HCT116 (cell line): ENCODE data around the gene HERC2. TPM values are rescaled to one million over a fixed set of nuclear protein-coding genes. Genes with fewer than 3 reads are reported as not detected.

Experiments used
- ATAC-seq: fragments of 200-7000 bp; cut with Tn5 transposase; 2 replicates; pipeline ENCODE4 v1.9.1; 2020; ENCODE audit warnings: mild to moderate bottlenecking, moderate library complexity
- BruUV-seq: library from RNA; stranded (reverse); fragments of 400-500 nt; replicated peaks from 2 replicates; lab custom pipeline; 2021; lab: Mats Ljungman, UMichigan
- CTCF ChIA-PET: fragments of 300-600 bp; sonication (Branson Sonifier 250); formaldehyde crosslinking; loops from one replicate; lab custom pipeline; 2021; ENCODE audit warnings: antibody characterized with exemption; lab: Charles Lee
- POLR2A ChIA-PET: fragments of 300-600, 350-600 bp; sonication (Branson Sonifier 250); formaldehyde crosslinking; loops from one replicate; lab custom pipeline; 2021; ENCODE audit warnings: antibody characterized with exemption; lab: Charles Lee
- RAD21 ChIA-PET, 2 experiments: fragments of 300-600 bp; sonication (Branson Sonifier 250); formaldehyde crosslinking; loops; one replicate each; lab custom pipeline; 2023; ENCODE audit warnings: low total read pairs in 2 of 2; ENCODE audit not compliant: uncharacterized antibody in 2 of 2, unreplicated experiment in 2 of 2, low non-redundant PET in 1 of 2; lab: Charles Lee
- DNase-seq: peaks from one replicate; pipeline ENCODE4 v3.0.0-alpha.2; 2010; ENCODE audit warnings: low read depth, low spot score
- H2AFZ ChIP-seq: fragments of 200-600 bp; shearing (Covaris generic), sonication (generic); 2 replicates; pipeline ENCODE4 v1.6.1; 2017; ENCODE audit warnings: low read depth, mixed run types, mixed read lengths, antibody characterized with exemption, low read length; ENCODE audit not compliant: poor library complexity, severe bottlenecking
- H3K27ac ChIP-seq: 2 replicates; pipeline ENCODE4 v1.5.1; 2012; ENCODE audit warnings: low read depth, low read length
- H3K27me3 ChIP-seq: fragments of 200-600 bp; sonication (generic); 2 replicates; pipeline ENCODE4 v1.6.1; 2016; ENCODE audit warnings: mixed run types, low read length, mixed read lengths; ENCODE audit not compliant: insufficient read depth
- H3K36me3 ChIP-seq, 2 experiments: fragments of 200-500 bp in 1 of 2; fragments of 200-600 bp in 1 of 2; sonication (Bioruptor generic) in 1 of 2; sonication (generic) in 1 of 2; 2 replicates each; pipeline versions ENCODE4 v1.5.1 to v1.6.1; 2014 to 2016; ENCODE audit warnings: low read length in 2 of 2, inconsistent platforms in 1 of 2, mixed read lengths in 1 of 2, mixed run types in 1 of 2; ENCODE audit not compliant: insufficient read depth in 2 of 2, control insufficient read depth in 1 of 2
- H3K4me1 ChIP-seq, 2 experiments: fragments of 200-600 bp in 1 of 2; sonication (generic) in 1 of 2; 2 replicates each; pipeline versions ENCODE4 v1.5.1 to v1.6.1; 2012 to 2017; ENCODE audit warnings: low read length in 2 of 2, inconsistent platforms in 1 of 2, mild to moderate bottlenecking in 1 of 2, mixed read lengths in 1 of 2, mixed run types in 1 of 2, moderate library complexity in 1 of 2; ENCODE audit not compliant: insufficient read depth in 2 of 2, control insufficient read depth in 1 of 2
- H3K4me2 ChIP-seq: fragments of 200-600 bp; sonication (generic); 2 replicates; pipeline ENCODE4 v1.6.1; 2017; ENCODE audit warnings: mixed run types, low read length, mixed read lengths
- H3K4me3 ChIP-seq, 2 experiments: fragments of 200-600 bp in 1 of 2; sonication (generic) in 1 of 2; replicated peaks in 1 of 2; 2 replicates each; pipeline ENCODE4 v1.5.1; 2011 to 2016; ENCODE audit warnings: low read length in 2 of 2, control low read depth in 1 of 2, low read depth in 1 of 2, mild to moderate bottlenecking in 1 of 2, mixed read lengths in 1 of 2, mixed run types in 1 of 2
- H3K79me2 ChIP-seq: fragments of 200-600 bp; sonication (generic); 2 replicates; pipeline ENCODE4 v1.6.1; 2017; ENCODE audit warnings: mild to moderate bottlenecking, mixed run types, low read length, moderate library complexity, mixed read lengths; ENCODE audit not compliant: insufficient read depth
- H3K9ac ChIP-seq: fragments of 200-600 bp; sonication (generic); 2 replicates; pipeline ENCODE4 v1.6.1; 2016; ENCODE audit warnings: low read length, mixed read lengths
- H3K9me2 ChIP-seq: fragments of 200-600 bp; sonication (generic), shearing (Covaris generic); 2 replicates; pipeline ENCODE4 v1.6.1; 2017; ENCODE audit warnings: mixed run types, mild to moderate bottlenecking, moderate library complexity; ENCODE audit not compliant: insufficient read depth
- H3K9me3 ChIP-seq, 2 experiments: fragments of 200-500 bp in 1 of 2; fragments of 200-600 bp in 1 of 2; sonication (Bioruptor generic) in 1 of 2; sonication (generic) in 1 of 2; 2 replicates each; pipeline ENCODE4 v1.6.1; 2014 to 2017; ENCODE audit warnings: low read length in 2 of 2, mixed read lengths in 2 of 2, inconsistent platforms in 1 of 2, low read depth in 1 of 2, mild to moderate bottlenecking in 1 of 2, mixed run types in 1 of 2, moderate library complexity in 1 of 2; ENCODE audit not compliant: control insufficient read depth in 1 of 2, insufficient read depth in 1 of 2
- H4K20me1 ChIP-seq: fragments of 200-600 bp; sonication (generic), shearing (Covaris generic); 2 replicates; pipeline ENCODE4 v1.6.1; 2017; ENCODE audit warnings: mixed run types, mild to moderate bottlenecking, moderate library complexity; ENCODE audit not compliant: insufficient read depth
- CBX3 ChIP-seq: IDR thresholded peaks from 2 replicates; pipeline ENCODE4 v1.6.1; 2012; ENCODE audit warnings: low read depth
- CEBPB ChIP-seq: IDR thresholded peaks from 2 replicates; pipeline ENCODE4 v1.6.1; 2012; ENCODE audit warnings: low read depth
- RAD21 ChIP-seq: IDR thresholded peaks from 2 replicates; pipeline ENCODE4 v1.6.1; 2012; ENCODE audit warnings: low read depth, mild to moderate bottlenecking
- SRF ChIP-seq: IDR thresholded peaks from 2 replicates; pipeline ENCODE4 v1.6.1; 2012; ENCODE audit warnings: low read depth
- YY1 ChIP-seq: IDR thresholded peaks from 2 replicates; pipeline ENCODE4 v1.6.1; 2011; ENCODE audit warnings: low read length, low read depth, moderate library complexity, mild to moderate bottlenecking; ENCODE audit not compliant: insufficient replicate concordance; ENCODE audit errors: extremely low read depth
- intact Hi-C: fragments of 100-400 bp; cut with micrococcal nuclease; formaldehyde crosslinking; loops from 2 replicates; pipeline ENCODE4 v1.10.0; 2022
- total RNA-seq: library from RNA; stranded (reverse); gene quantifications from one replicate; pipeline ENCODE4 v1.2.1, GENCODE V29; 2021; ENCODE audit not compliant: unreplicated experiment
- TF ChIP-seq, protein P1 (sequence below), 3 experiments: fragments of 200-600 bp in 1 of 3; sonication (generic) in 1 of 3; IDR thresholded peaks in 2 of 3; conservative IDR thresholded peaks in 1 of 3; 2 replicates each; pipeline ENCODE4 v1.5.1; 2012 to 2017; ENCODE audit warnings: low read depth in 2 of 3, low read length in 2 of 3, antibody characterized with exemption in 1 of 3, borderline replicate concordance in 1 of 3, control low read depth in 1 of 3, mild to moderate bottlenecking in 1 of 3, mixed read lengths in 1 of 3, mixed run types in 1 of 3, moderate library complexity in 1 of 3; ENCODE audit not compliant: insufficient read depth in 1 of 3
- TF ChIP-seq, protein P2 (sequence below): IDR thresholded peaks from 2 replicates; pipeline ENCODE4 v1.6.1; 2012; ENCODE audit warnings: low read depth

Gene HERC2
- total RNA-seq, 1 experiment from 2014 or later, result 55.5 TPM

- RAD21 ChIA-PET, result no interaction called here
- DNase-seq (no peak), ATAC-seq (no peak)
- Histone ChIP-seq H2AFZ (no peak overlapping the region), H3K79me2 (no peaks in the 10 kb centered on the region), H3K4me2 (no peak overlapping the region), H3K9me3 (no peaks in the 10 kb centered on the region), H3K27me3 (no peaks in the 10 kb centered on the region), H3K9ac (no peak overlapping the region), H3K36me3 (peaks cover 7 to 21% of the 10 kb centered on the region in 2 experiments; a peak in 2 of 4 replicates), H3K9me2 (no peaks in the 10 kb centered on the region), H3K4me1 (no peaks in the 10 kb centered on the region), H3K4me3 (no peak overlapping the region)
- intact Hi-C loops, result no loop called here
- no TSS peak for BruUV-seq
- TF ChIP-seq CEBPB (no peak), CBX3 (no peak), YY1 (no peak), RAD21 (no peak), SRF (no peak)
- TF ChIP-seq, protein P1, sequence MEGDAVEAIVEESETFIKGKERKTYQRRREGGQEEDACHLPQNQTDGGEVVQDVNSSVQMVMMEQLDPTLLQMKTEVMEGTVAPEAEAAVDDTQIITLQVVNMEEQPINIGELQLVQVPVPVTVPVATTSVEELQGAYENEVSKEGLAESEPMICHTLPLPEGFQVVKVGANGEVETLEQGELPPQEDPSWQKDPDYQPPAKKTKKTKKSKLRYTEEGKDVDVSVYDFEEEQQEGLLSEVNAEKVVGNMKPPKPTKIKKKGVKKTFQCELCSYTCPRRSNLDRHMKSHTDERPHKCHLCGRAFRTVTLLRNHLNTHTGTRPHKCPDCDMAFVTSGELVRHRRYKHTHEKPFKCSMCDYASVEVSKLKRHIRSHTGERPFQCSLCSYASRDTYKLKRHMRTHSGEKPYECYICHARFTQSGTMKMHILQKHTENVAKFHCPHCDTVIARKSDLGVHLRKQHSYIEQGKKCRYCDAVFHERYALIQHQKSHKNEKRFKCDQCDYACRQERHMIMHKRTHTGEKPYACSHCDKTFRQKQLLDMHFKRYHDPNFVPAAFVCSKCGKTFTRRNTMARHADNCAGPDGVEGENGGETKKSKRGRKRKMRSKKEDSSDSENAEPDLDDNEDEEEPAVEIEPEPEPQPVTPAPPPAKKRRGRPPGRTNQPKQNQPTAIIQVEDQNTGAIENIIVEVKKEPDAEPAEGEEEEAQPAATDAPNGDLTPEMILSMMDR (IDR thresholded peaks at IDR 0.05 in 2 of 3, conservative IDR thresholded peaks at IDR 0.05 in 1 of 3; ENCODE audit: borderline replicate concordance in 1 of 3, insufficient read depth in 1 of 3, low read depth in 2 of 3, low read length in 2 of 3), result 0 out of 6 replicates have a peak, but pooled peaks of 1 of the 3 experiments have one; percentile 10
- TF ChIP-seq, protein P2, sequence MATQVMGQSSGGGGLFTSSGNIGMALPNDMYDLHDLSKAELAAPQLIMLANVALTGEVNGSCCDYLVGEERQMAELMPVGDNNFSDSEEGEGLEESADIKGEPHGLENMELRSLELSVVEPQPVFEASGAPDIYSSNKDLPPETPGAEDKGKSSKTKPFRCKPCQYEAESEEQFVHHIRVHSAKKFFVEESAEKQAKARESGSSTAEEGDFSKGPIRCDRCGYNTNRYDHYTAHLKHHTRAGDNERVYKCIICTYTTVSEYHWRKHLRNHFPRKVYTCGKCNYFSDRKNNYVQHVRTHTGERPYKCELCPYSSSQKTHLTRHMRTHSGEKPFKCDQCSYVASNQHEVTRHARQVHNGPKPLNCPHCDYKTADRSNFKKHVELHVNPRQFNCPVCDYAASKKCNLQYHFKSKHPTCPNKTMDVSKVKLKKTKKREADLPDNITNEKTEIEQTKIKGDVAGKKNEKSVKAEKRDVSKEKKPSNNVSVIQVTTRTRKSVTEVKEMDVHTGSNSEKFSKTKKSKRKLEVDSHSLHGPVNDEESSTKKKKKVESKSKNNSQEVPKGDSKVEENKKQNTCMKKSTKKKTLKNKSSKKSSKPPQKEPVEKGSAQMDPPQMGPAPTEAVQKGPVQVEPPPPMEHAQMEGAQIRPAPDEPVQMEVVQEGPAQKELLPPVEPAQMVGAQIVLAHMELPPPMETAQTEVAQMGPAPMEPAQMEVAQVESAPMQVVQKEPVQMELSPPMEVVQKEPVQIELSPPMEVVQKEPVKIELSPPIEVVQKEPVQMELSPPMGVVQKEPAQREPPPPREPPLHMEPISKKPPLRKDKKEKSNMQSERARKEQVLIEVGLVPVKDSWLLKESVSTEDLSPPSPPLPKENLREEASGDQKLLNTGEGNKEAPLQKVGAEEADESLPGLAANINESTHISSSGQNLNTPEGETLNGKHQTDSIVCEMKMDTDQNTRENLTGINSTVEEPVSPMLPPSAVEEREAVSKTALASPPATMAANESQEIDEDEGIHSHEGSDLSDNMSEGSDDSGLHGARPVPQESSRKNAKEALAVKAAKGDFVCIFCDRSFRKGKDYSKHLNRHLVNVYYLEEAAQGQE, result no peak
- TF ChIP-seq, all 23 proteins: peak for 1
- POLR2A ChIA-PET, result no interaction called here
- H4K20me1 ChIP-seq, result no peaks in the 10 kb centered on the region
- CTCF ChIA-PET, result no interaction called here
- no peak overlapping the region for H3K27ac ChIP-seq
Observed at GRCh38 chr15:28191832-28192231, 130.1 kb downstream of the HERC2 start.
